Stomach (tissue), 9 donors: ENCODE results near the gene ADRA2C. TPM values are rescaled to one million over a fixed set of nuclear protein-coding genes. Genes with fewer than 3 reads are reported as not detected.

Experiments
- DNase-seq, 2 donors: peaks; one replicate each; pipeline versions ENCODE4 v3.0.0 to v3.0.0-alpha.2; 2013 to 2019
- H3K27ac ChIP-seq, 5 donors: fragments of 200-600 bp in 4 of 5; sonication (generic) in 4 of 5; one replicate each; pipeline ENCODE4 v1.5.1; 2013 to 2019; ENCODE audit warnings: mild to moderate bottlenecking in 1 of 5, moderate library complexity in 1 of 5
- H3K27me3 ChIP-seq, 3 donors: fragments of 200-600 bp; sonication (generic); one replicate each; pipeline ENCODE4 v1.5.1; 2017 to 2019; ENCODE audit warnings: mixed run types in 1 of 3
- H3K36me3 ChIP-seq, 4 donors: fragments of 200-600 bp; sonication (generic); 1 replicate in 3 of 4; 2 replicates in 1 of 4; pipeline ENCODE4 v1.5.1; 2016 to 2019
- H3K4me1 ChIP-seq, 4 donors: fragments of 200-600 bp; sonication (generic); one replicate each; pipeline ENCODE4 v1.5.1; 2016 to 2019
- H3K4me3 ChIP-seq, 4 donors: fragments of 200-600 bp; sonication (generic) in 3 of 4; one replicate each; pipeline ENCODE4 v1.5.1; 2016 to 2019; ENCODE audit warnings: mild to moderate bottlenecking in 1 of 4
- H3K9me3 ChIP-seq, 4 donors: fragments of 200-600 bp; sonication (generic); one replicate each; pipeline ENCODE4 v1.5.1; 2016 to 2019
- EP300 ChIP-seq: sonication (generic); formaldehyde crosslinking; IDR thresholded peaks from one replicate; pipeline ENCODE4 v1.6.1; 2017; ENCODE audit warnings: antibody characterized with exemption
- POLR2A ChIP-seq, 4 donors: fragments of 450-650 bp; IDR thresholded peaks; one replicate each; pipeline ENCODE4 v1.6.1; 2016; ENCODE audit warnings: antibody characterized with exemption in 4 of 4, control low read depth in 2 of 4, mild to moderate bottlenecking in 1 of 4, moderate library complexity in 1 of 4
- POLR2AphosphoS5 ChIP-seq, 3 donors: sonication (generic); formaldehyde crosslinking; IDR thresholded peaks; one replicate each; pipeline ENCODE4 v1.6.1; 2016; ENCODE audit warnings: antibody characterized with exemption in 3 of 3
- WGBS, 5 donors: extraction: QIAGEN DNeasy Blood & Tissue Kit in 3 of 5; methylation state at CpG; one replicate each; pipeline versions ENCODE4 v1.1.5 to v1.1.7; 2013 to 2018; 5-methylcytosine and 5-hydroxymethylcytosine counted together
- intact Hi-C: fragments of 100-400 bp; cut with DNase I; formaldehyde crosslinking; loops from one replicate; pipeline ENCODE4 v1.15.1; 2023; ENCODE audit warnings: low total_unique reads
- polyA plus RNA-seq, 3 donors: library from polyadenylated mRNA; stranded (reverse); fragments of 200-250 nt; gene quantifications; one replicate each; pipeline ENCODE4 v1.2.3, GENCODE V29; 2013
- total RNA-seq, 5 donors: library from RNA; depleted of rRNA; stranded (reverse); fragments of >200 nt; gene quantifications; one replicate each; pipeline versions ENCODE4 v1.1.0 to v1.2.3, GENCODE V29; 2014 to 2016
- TF ChIP-seq, protein P1 (sequence below), 7 experiments: fragments of 450-650 bp in 4 of 7; fragments of 200-600 bp in 3 of 7; sonication (generic) in 3 of 7; IDR thresholded peaks; one replicate each; pipeline ENCODE4 v1.5.1; 2016 to 2019; ENCODE audit warnings: antibody characterized with exemption in 7 of 7, control low read depth in 2 of 7, mild to moderate bottlenecking in 1 of 7
- donor health status: healthy with polysubstance abuse.
- donor health status: Bipolar disorder and iron deficiency.
- donor health status: healthy.

Gene ADRA2C
- total and polyA plus RNA-seq, 8 donors = 0.31 to 12.6 (median 1.3) TPM; not detected in 2

DNA sequence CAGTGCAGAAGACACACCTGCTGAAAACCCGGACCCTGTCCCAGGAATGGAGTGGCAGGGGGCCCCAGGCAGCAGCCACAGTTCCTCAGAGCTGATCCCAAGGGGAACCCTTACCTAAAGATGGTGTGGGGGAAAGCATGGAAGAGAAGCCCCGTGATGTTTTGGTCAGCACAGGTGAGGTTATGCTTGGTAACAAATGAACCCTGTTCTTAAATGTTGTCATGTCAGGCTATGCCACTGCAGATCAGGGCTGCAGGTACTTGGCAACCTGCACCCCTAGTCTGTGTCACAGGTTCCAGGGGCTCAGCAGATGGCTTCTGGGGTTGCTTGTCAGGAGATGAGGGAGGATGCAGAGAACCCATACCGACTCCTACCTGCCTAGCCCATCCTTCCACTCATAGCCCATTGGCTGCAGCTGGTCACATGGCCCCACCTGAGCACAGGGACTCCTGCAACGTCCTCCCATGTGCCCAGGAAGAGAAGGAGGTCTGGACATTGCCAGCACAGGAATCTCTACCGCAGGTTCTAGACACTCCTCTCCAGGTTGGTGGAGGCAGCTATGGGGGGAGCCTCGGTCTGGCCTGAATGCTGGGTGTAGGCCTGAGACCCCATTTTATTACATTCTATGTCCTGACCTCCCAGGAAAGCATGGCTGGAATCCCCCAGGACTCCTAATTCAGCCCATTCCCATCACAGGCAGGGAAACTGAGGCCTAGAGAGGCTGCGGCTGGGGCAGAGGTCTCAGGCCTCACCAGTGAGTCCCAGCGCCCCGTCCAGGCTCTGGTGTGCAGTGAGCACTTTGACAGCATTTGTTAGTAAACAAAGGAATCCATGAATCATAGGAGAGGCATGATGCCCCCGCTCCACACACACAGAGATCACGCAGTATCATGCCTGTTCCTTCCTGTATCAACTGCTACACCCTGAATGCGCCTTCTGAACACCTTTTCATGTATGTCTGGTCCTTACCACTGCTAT lies 51.1 kb downstream of the ADRA2C start:
- no peaks in the 10 kb centered on the region for H3K36me3 ChIP-seq
- H3K27me3 ChIP-seq = peaks cover 0 to 18% (median 0%) of the 10 kb centered on the region in 3 donors
- TF ChIP-seq, protein P1, sequence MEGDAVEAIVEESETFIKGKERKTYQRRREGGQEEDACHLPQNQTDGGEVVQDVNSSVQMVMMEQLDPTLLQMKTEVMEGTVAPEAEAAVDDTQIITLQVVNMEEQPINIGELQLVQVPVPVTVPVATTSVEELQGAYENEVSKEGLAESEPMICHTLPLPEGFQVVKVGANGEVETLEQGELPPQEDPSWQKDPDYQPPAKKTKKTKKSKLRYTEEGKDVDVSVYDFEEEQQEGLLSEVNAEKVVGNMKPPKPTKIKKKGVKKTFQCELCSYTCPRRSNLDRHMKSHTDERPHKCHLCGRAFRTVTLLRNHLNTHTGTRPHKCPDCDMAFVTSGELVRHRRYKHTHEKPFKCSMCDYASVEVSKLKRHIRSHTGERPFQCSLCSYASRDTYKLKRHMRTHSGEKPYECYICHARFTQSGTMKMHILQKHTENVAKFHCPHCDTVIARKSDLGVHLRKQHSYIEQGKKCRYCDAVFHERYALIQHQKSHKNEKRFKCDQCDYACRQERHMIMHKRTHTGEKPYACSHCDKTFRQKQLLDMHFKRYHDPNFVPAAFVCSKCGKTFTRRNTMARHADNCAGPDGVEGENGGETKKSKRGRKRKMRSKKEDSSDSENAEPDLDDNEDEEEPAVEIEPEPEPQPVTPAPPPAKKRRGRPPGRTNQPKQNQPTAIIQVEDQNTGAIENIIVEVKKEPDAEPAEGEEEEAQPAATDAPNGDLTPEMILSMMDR (IDR thresholded peaks at IDR 0.05) = no peak
- TF ChIP-seq EP300 (no peak), POLR2AphosphoS5 (IDR thresholded peaks at IDR 0.05) (no peak), POLR2A (IDR thresholded peaks at IDR 0.05) (no peak)
- DNase-seq = no peak
- intact Hi-C loops = no loop called here
- no peak overlapping the region for H3K27ac ChIP-seq
- no peaks in the 10 kb centered on the region for H3K4me1 ChIP-seq
- H3K9me3 ChIP-seq = no peaks in the 10 kb centered on the region
- H3K4me3 ChIP-seq = no peak overlapping the region
- 82 to 85% (median 84%) methylated on average over 12 of the region's 12 CpGs for WGBS, 5 donors

Other genes with a start within 250 kb of the ADRA2C start
- gene LRPAP1, start 234.0 kb upstream of the ADRA2C start, total RNA-seq = 10 to 100 TPM; 32.5 to 92.0 (median 64.2) TPM
- 10 to 100 TPM; 31.5 to 79.9 (median 41.4) TPM for gene LRPAP1, start 234.0 kb upstream of the ADRA2C start, polyA plus RNA-seq